GM23338 (cell line): Measurements from ENCODE around the gene MAN2A2. TPM values are rescaled to one million over a fixed set of nuclear protein-coding genes. Genes with fewer than 3 reads are reported as not detected.

Experiments used
- ATAC-seq: fragments of 200-7000 bp; cut with Tn5 transposase; 3 replicates; pipeline ENCODE4 v1.9.1; 2020
- DNase-seq: peaks from one replicate; pipeline ENCODE4 v3.0.0-alpha.2; 2015; ENCODE audit warnings: low spot score
- H2AFZ ChIP-seq: fragments of 200-600 bp; sonication (generic); 2 replicates; pipeline ENCODE4 v1.8.0; 2016; ENCODE audit warnings: antibody characterized with exemption, mild to moderate bottlenecking, moderate library complexity
- H3F3A ChIP-seq: fragments of 200-600 bp; sonication (generic); replicated peaks from 2 replicates; pipeline ENCODE4 v1.8.0; 2017; ENCODE audit warnings: antibody characterized with exemption, mixed run types, low read depth
- H3K27ac ChIP-seq: fragments of 200-600 bp; sonication (generic); 2 replicates; pipeline ENCODE4 v1.6.1; 2016; ENCODE audit warnings: low read depth
- H3K27me3 ChIP-seq: fragments of 200-600 bp; sonication (generic); 2 replicates; pipeline ENCODE4 v1.8.0; 2016; ENCODE audit warnings: mild to moderate bottlenecking, mixed run types, moderate library complexity; ENCODE audit not compliant: insufficient read depth
- H3K36me3 ChIP-seq: fragments of 200-600 bp; sonication (generic); 2 replicates; pipeline ENCODE4 v1.8.0; 2016; ENCODE audit warnings: mild to moderate bottlenecking; ENCODE audit not compliant: insufficient read depth
- H3K4me1 ChIP-seq: fragments of 200-600 bp; sonication (generic); 2 replicates; pipeline ENCODE4 v1.8.0; 2016; ENCODE audit warnings: mild to moderate bottlenecking, moderate library complexity; ENCODE audit not compliant: insufficient read depth
- H3K4me2 ChIP-seq: fragments of 200-600 bp; sonication (generic); 2 replicates; pipeline ENCODE4 v1.7.1; 2017; ENCODE audit warnings: mixed run types
- H3K4me3 ChIP-seq: fragments of 200-600 bp; sonication (generic); 2 replicates; pipeline ENCODE4 v1.6.1; 2016; ENCODE audit warnings: mixed run types
- H3K79me2 ChIP-seq: fragments of 200-600 bp; sonication (generic); replicated peaks from 2 replicates; pipeline ENCODE4 v1.8.0; 2017; ENCODE audit warnings: mild to moderate bottlenecking; ENCODE audit not compliant: insufficient read depth
- H3K9me2 ChIP-seq: fragments of 200-600 bp; sonication (generic); 2 replicates; pipeline ENCODE4 v1.8.0; 2017; ENCODE audit not compliant: insufficient read depth
- H4K20me1 ChIP-seq: fragments of 200-600 bp; sonication (generic); replicated peaks from 2 replicates; pipeline ENCODE4 v1.8.0; 2017; ENCODE audit warnings: mild to moderate bottlenecking; ENCODE audit not compliant: insufficient read depth
- H3K27ac Mint-ChIP-seq: 2 replicates; pipeline ENCODE4 v1.8.0; 2020; ENCODE audit warnings: inconsistent platforms, mild to moderate bottlenecking, moderate library complexity, mixed read lengths
- H3K27me3 Mint-ChIP-seq: 3 replicates; pipeline ENCODE4 v1.8.0; 2022; ENCODE audit warnings: low read depth, mild to moderate bottlenecking, moderate library complexity, mixed read lengths, inconsistent platforms; ENCODE audit not compliant: insufficient read depth, poor library complexity
- H3K36me3 Mint-ChIP-seq: 3 replicates; pipeline ENCODE4 v1.8.0; 2021; ENCODE audit warnings: low read depth, mild to moderate bottlenecking, inconsistent platforms, moderate library complexity, mixed read lengths
- H3K4me1 Mint-ChIP-seq: 3 replicates; pipeline ENCODE4 v1.8.0; 2020; ENCODE audit warnings: mild to moderate bottlenecking, inconsistent platforms, mixed read lengths
- H3K4me3 Mint-ChIP-seq: 3 replicates; pipeline ENCODE4 v1.8.0; 2021; ENCODE audit warnings: moderate library complexity, mild to moderate bottlenecking, inconsistent platforms, mixed read lengths
- H3K9me3 Mint-ChIP-seq: 3 replicates; pipeline ENCODE4 v1.8.0; 2020; ENCODE audit warnings: moderate library complexity, mild to moderate bottlenecking, inconsistent platforms, mixed read lengths
- CREB1 ChIP-seq: fragments of 250-450 bp; sonication (Bioruptor Pico); IDR thresholded peaks from 2 replicates; pipeline ENCODE4 v1.5.0; 2020; ENCODE audit warnings: low read depth, mild to moderate bottlenecking, moderate library complexity
- CTCF ChIP-seq, 2 experiments: fragments of 200-600 bp in 1 of 2; sonication (generic) in 1 of 2; conservative IDR thresholded peaks; 2 replicates each; pipeline versions ENCODE4 v1.5.1 to v1.6.1; 2016 to 2017; ENCODE audit warnings: antibody characterized with exemption in 2 of 2, low read depth in 2 of 2, mild to moderate bottlenecking in 2 of 2, moderate library complexity in 1 of 2
- ETS1 ChIP-seq: IDR thresholded peaks from 2 replicates; pipeline ENCODE4 v1.6.1; 2016; ENCODE audit warnings: antibody characterized with exemption
- POLR2AphosphoS5 ChIP-seq: IDR thresholded peaks from 2 replicates; pipeline ENCODE4 v1.6.1; 2016; ENCODE audit warnings: antibody characterized with exemption, low read depth
- REST ChIP-seq: IDR thresholded peaks from one replicate; pipeline ENCODE4 v1.6.1; 2018; ENCODE audit warnings: antibody characterized with exemption; ENCODE audit not compliant: unreplicated experiment
- STAT1 ChIP-seq: IDR thresholded peaks from one replicate; pipeline ENCODE4 v1.6.1; 2016; ENCODE audit warnings: antibody characterized with exemption; ENCODE audit not compliant: unreplicated experiment
- ZNF331 ChIP-seq: fragments of 250-450 bp; sonication (Bioruptor Pico); IDR thresholded peaks from 2 replicates; pipeline ENCODE4 v1.5.0; 2020; ENCODE audit warnings: low read depth, mild to moderate bottlenecking, moderate library complexity
- polyA plus RNA-seq: library from polyadenylated mRNA; unstranded; fragments of >200 nt; fragmentation: Nextera tagmentation; extraction: Ambion mirVana; gene quantifications from 2 replicates; pipeline ENCODE4 v1.2.1, GENCODE V29; 2016
- total RNA-seq: library from RNA; depleted of rRNA; stranded (reverse); fragments of >200 nt; shearing (Covaris generic); gene quantifications from 2 replicates; pipeline ENCODE4 v1.2.3, GENCODE V29; 2014
- TF ChIP-seq, protein P1 (sequence below): fragments of 250-450 bp; sonication (Bioruptor Pico); IDR thresholded peaks from 2 replicates; pipeline ENCODE4 v1.5.0; 2020; ENCODE audit warnings: mild to moderate bottlenecking, moderate library complexity

Gene MAN2A2
- total and polyA plus RNA-seq, 2 experiments from 2014 or later, result 8.2 to 17.1 TPM

GRCh38 chr15:90930861-90931574 lies 27.9 kb downstream of the MAN2A2 start:
- peaks cover 19% of the 10 kb centered on the region for H3K4me1 ChIP-seq
- Mint-ChIP-seq H3K9me3 (no peaks in the 10 kb centered on the region), H3K27me3 (peaks cover 11% of the 10 kb centered on the region), H3K36me3 (no peaks in the 10 kb centered on the region), H3K27ac (no peak overlapping the region), H3K4me3 (peak overlapping the region; percentile 97), H3K4me1 (peaks cover 21% of the 10 kb centered on the region)
- H4K20me1 ChIP-seq, result no peaks in the 10 kb centered on the region
- no peak for DNase-seq
- H3K36me3 ChIP-seq, result no peaks in the 10 kb centered on the region
- TF ChIP-seq POLR2AphosphoS5, result no peak
- no peak for TF ChIP-seq ZNF331 (CRISPR knock-in tag)
- TF ChIP-seq, protein P1, sequence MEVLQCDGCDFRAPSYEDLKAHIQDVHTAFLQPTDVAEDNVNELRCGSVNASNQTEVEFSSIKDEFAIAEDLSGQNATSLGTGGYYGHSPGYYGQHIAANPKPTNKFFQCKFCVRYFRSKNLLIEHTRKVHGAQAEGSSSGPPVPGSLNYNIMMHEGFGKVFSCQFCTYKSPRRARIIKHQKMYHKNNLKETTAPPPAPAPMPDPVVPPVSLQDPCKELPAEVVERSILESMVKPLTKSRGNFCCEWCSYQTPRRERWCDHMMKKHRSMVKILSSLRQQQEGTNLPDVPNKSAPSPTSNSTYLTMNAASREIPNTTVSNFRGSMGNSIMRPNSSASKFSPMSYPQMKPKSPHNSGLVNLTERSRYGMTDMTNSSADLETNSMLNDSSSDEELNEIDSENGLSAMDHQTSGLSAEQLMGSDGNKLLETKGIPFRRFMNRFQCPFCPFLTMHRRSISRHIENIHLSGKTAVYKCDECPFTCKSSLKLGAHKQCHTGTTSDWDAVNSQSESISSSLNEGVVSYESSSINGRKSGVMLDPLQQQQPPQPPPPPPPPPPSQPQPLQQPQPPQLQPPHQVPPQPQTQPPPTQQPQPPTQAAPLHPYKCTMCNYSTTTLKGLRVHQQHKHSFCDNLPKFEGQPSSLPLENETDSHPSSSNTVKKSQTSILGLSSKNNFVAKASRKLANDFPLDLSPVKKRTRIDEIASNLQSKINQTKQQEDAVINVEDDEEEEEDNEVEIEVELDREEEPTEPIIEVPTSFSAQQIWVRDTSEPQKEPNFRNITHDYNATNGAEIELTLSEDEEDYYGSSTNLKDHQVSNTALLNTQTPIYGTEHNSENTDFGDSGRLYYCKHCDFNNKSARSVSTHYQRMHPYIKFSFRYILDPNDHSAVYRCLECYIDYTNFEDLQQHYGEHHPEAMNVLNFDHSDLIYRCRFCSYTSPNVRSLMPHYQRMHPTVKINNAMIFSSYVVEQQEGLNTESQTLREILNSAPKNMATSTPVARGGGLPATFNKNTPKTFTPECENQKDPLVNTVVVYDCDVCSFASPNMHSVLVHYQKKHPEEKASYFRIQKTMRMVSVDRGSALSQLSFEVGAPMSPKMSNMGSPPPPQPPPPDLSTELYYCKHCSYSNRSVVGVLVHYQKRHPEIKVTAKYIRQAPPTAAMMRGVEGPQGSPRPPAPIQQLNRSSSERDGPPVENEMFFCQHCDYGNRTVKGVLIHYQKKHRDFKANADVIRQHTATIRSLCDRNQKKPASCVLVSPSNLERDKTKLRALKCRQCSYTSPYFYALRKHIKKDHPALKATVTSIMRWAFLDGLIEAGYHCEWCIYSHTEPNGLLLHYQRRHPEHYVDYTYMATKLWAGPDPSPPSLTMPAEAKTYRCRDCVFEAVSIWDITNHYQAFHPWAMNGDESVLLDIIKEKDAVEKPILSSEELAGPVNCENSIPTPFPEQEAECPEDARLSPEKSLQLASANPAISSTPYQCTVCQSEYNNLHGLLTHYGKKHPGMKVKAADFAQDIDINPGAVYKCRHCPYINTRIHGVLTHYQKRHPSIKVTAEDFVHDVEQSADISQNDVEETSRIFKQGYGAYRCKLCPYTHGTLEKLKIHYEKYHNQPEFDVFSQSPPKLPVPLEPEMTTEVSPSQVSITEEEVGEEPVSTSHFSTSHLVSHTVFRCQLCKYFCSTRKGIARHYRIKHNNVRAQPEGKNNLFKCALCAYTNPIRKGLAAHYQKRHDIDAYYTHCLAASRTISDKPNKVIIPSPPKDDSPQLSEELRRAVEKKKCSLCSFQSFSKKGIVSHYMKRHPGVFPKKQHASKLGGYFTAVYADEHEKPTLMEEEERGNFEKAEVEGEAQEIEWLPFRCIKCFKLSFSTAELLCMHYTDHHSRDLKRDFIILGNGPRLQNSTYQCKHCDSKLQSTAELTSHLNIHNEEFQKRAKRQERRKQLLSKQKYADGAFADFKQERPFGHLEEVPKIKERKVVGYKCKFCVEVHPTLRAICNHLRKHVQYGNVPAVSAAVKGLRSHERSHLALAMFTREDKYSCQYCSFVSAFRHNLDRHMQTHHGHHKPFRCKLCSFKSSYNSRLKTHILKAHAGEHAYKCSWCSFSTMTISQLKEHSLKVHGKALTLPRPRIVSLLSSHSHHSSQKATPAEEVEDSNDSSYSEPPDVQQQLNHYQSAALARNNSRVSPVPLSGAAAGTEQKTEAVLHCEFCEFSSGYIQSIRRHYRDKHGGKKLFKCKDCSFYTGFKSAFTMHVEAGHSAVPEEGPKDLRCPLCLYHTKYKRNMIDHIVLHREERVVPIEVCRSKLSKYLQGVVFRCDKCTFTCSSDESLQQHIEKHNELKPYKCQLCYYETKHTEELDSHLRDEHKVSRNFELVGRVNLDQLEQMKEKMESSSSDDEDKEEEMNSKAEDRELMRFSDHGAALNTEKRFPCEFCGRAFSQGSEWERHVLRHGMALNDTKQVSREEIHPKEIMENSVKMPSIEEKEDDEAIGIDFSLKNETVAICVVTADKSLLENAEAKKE (CRISPR knock-in tag), result no peak
- no peak for TF ChIP-seq ETS1
- no peak for TF ChIP-seq CREB1
- no peak for TF ChIP-seq CTCF (conservative IDR thresholded peaks at IDR 0.05; ENCODE audit: low read depth in 2 of 2)
- no peak for TF ChIP-seq STAT1
- TF ChIP-seq REST, result no peak
- H3F3A ChIP-seq, result peaks cover 6% of the 10 kb centered on the region; the same call in 1 of the 2 replicates
- H3K4me2 ChIP-seq, result peak overlapping the region; percentile 97
- no peak overlapping the region; the same call in 1 of the 2 replicates for H3K4me3 ChIP-seq
- H3K9me2 ChIP-seq, result no peaks in the 10 kb centered on the region
- no peaks in the 10 kb centered on the region; the same call in 1 of the 2 replicates for H3K79me2 ChIP-seq
- ATAC-seq, result no peak
- H2AFZ ChIP-seq, result no peak overlapping the region
- peaks cover 10% of the 10 kb centered on the region; the same call in 1 of the 2 replicates for H3K27me3 ChIP-seq
- H3K27ac ChIP-seq, result no peak overlapping the region
